Ishikawa (cell line): Measurements from ENCODE around the gene NEDD1.

Source experiments
- CEBPB ChIP-seq: IDR thresholded peaks from 2 replicates; pipeline ENCODE4 v1.6.1; 2012
- CREB1 ChIP-seq: IDR thresholded peaks from 2 replicates; pipeline ENCODE4 v1.6.1; 2012; ENCODE audit warnings: low read depth
- EGR1 ChIP-seq: IDR thresholded peaks from 2 replicates; pipeline ENCODE4 v1.6.1; 2012
- EP300 ChIP-seq: IDR thresholded peaks from 2 replicates; pipeline ENCODE4 v1.6.1; 2012; ENCODE audit warnings: borderline replicate concordance
- FOXM1 ChIP-seq: IDR thresholded peaks from 2 replicates; pipeline ENCODE4 v1.6.1; 2012; ENCODE audit warnings: low read depth, borderline replicate concordance
- MAX ChIP-seq: IDR thresholded peaks from 2 replicates; pipeline ENCODE4 v1.6.1; 2012
- NFIC ChIP-seq: IDR thresholded peaks from 2 replicates; pipeline ENCODE4 v1.6.1; 2012
- RAD21 ChIP-seq: IDR thresholded peaks from 2 replicates; pipeline ENCODE4 v1.6.1; 2012; ENCODE audit warnings: low read depth
- REST ChIP-seq: IDR thresholded peaks from 2 replicates; pipeline ENCODE4 v1.6.1; 2012; ENCODE audit warnings: low read depth, mild to moderate bottlenecking
- TAF1 ChIP-seq: IDR thresholded peaks from 2 replicates; pipeline ENCODE4 v1.6.1; 2012; ENCODE audit warnings: low read depth, mild to moderate bottlenecking
- TCF12 ChIP-seq: IDR thresholded peaks from 2 replicates; pipeline ENCODE4 v1.6.1; 2012; ENCODE audit warnings: low read depth
- TEAD4 ChIP-seq: IDR thresholded peaks from 2 replicates; pipeline ENCODE4 v1.6.1; 2012
- YY1 ChIP-seq: IDR thresholded peaks from 2 replicates; pipeline ENCODE4 v1.6.1; 2012; ENCODE audit warnings: low read depth
- ZBTB7A ChIP-seq: IDR thresholded peaks from 2 replicates; pipeline ENCODE4 v1.6.1; 2012; ENCODE audit warnings: low read depth
- TF ChIP-seq, protein P1 (sequence below): IDR thresholded peaks from 2 replicates; pipeline ENCODE4 v1.6.1; 2012

Gene NEDD1

GRCh38 chr12:96901175-96901574 lies 5.9 kb upstream of the NEDD1 start:
- no peak for TF ChIP-seq RAD21
- no peak for TF ChIP-seq CEBPB
- peak; percentile 79 for TF ChIP-seq REST

GRCh38 chr12:96902076-96902475 lies 5.0 kb upstream of the NEDD1 start:
- TF ChIP-seq RAD21 (0 out of 2 replicates have a peak, but pooled peaks have one; percentile 5), TAF1 (no peak)

- TF ChIP-seq, protein P1, sequence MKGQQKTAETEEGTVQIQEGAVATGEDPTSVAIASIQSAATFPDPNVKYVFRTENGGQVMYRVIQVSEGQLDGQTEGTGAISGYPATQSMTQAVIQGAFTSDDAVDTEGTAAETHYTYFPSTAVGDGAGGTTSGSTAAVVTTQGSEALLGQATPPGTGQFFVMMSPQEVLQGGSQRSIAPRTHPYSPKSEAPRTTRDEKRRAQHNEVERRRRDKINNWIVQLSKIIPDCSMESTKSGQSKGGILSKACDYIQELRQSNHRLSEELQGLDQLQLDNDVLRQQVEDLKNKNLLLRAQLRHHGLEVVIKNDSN, result no peak
- TF ChIP-seq EP300 (no peak), ZBTB7A (no peak), NFIC (no peak), FOXM1 (no peak), TEAD4 (no peak), CREB1 (no peak), TAF1 (no peak), TCF12 (no peak), CEBPB (no peak), MAX (no peak), REST (no peak), YY1 (no peak), EGR1 (no peak), RAD21 (no peak)
Measured at GRCh38 chr12:96906498-96906848, 584 bp upstream of the NEDD1 start.

GRCh38 chr12:96907671-96908422 lies 790 bp downstream of the NEDD1 start:
- no peak for TF ChIP-seq MAX
- TF ChIP-seq TAF1, result no peak
- TF ChIP-seq REST, result no peak
- no peak for TF ChIP-seq TCF12
- TF ChIP-seq, protein P1, result no peak
- no peak for TF ChIP-seq YY1
- no peak for TF ChIP-seq EGR1
- no peak for TF ChIP-seq CREB1
- TF ChIP-seq NFIC, result no peak

DNA sequence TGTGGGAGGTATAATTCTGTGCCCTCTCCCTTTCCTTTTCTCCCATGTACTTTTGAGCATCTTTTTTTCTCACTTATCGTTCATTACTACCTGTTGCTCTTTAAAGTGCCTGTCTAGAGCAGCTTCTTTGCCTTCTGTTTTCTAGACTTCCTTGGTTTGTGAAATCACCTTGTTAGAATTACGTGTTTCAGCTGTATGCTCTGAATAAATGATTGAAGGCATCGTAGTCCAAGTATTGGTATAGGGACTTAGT lies 1.3 kb downstream of the NEDD1 start:
- TF ChIP-seq TAF1 (no peak), MAX (no peak), FOXM1 (no peak), EP300 (no peak), TEAD4 (no peak), YY1 (no peak), TCF12 (no peak), RAD21 (no peak), CREB1 (no peak), ZBTB7A (no peak), CEBPB (no peak), NFIC (no peak), REST (no peak), EGR1 (no peak)
- TF ChIP-seq, protein P1, result no peak
